Measurements from ENCODE around the gene WHRN. TPM values are rescaled to one million over a fixed set of nuclear protein-coding genes. Genes with fewer than 3 reads are reported as not detected.
A peak's percentile ranks its signal among the peaks of the same experiment; 100 is the strongest.

WHRN gene
- total and polyA plus RNA-seq, 2 experiments from 2014 or later = 8.3 to 8.9 TPM

- TF ChIP-seq CREB1 (CRISPR knock-in tag; IDR thresholded peaks at IDR 0.05; ENCODE audit: low read depth) (no peak), EZH2phosphoT487 (IDR thresholded peaks at IDR 0.05; ENCODE audit: unreplicated experiment) (no peak), NANOG (IDR thresholded peaks at IDR 0.05; ENCODE audit: borderline replicate concordance) (no peak)
- H3K27me3 ChIP-seq (ENCODE audit: insufficient read depth) = no peaks in the 10 kb centered on the region
- no peak overlapping the region for H3K4me2 ChIP-seq
- H3K9me3 Mint-ChIP-seq = no peaks in the 10 kb centered on the region
- H3K9me2 ChIP-seq (ENCODE audit: insufficient read depth) = no peaks in the 10 kb centered on the region
- H3K4me3 ChIP-seq = no peak overlapping the region
- H3K4me3 Mint-ChIP-seq = no peak overlapping the region
- no peak overlapping the region for H3K27ac ChIP-seq (ENCODE audit: low read depth)
- no peak overlapping the region for H3K27ac Mint-ChIP-seq
- H3K36me3 Mint-ChIP-seq (ENCODE audit: low read depth) = no peaks in the 10 kb centered on the region; the same call in 2 of the 3 replicates
- H3K27me3 Mint-ChIP-seq (ENCODE audit: insufficient read depth, low read depth, poor library complexity) = peaks cover 4% of the 10 kb centered on the region
- no peaks in the 10 kb centered on the region for H3K79me2 ChIP-seq (replicated peaks; ENCODE audit: insufficient read depth)
- no peak overlapping the region for H2AFZ ChIP-seq
- H3K4me1 Mint-ChIP-seq = peaks cover 14% of the 10 kb centered on the region
- no peaks in the 10 kb centered on the region for H3F3A ChIP-seq (replicated peaks; ENCODE audit: low read depth)
- peak; percentile 59 for ATAC-seq
- H3K4me1 ChIP-seq (ENCODE audit: insufficient read depth) = no peaks in the 10 kb centered on the region
- no peaks in the 10 kb centered on the region for H4K20me1 ChIP-seq (replicated peaks; ENCODE audit: insufficient read depth)
- no peaks in the 10 kb centered on the region for H3K36me3 ChIP-seq (ENCODE audit: insufficient read depth)
- DNase-seq (ENCODE audit: low spot score) = no peak
These were observed 80.1 kb downstream of the WHRN start for GRCh38 chr9:114425126-114425525.

- Histone ChIP-seq H3F3A (replicated peaks; ENCODE audit: low read depth) (no peaks in the 10 kb centered on the region), H3K4me3 (no peak overlapping the region), H3K79me2 (replicated peaks; ENCODE audit: insufficient read depth) (no peaks in the 10 kb centered on the region), H3K27me3 (ENCODE audit: insufficient read depth) (no peaks in the 10 kb centered on the region), H3K4me2 (no peak overlapping the region), H2AFZ (no peak overlapping the region), H3K4me1 (ENCODE audit: insufficient read depth) (no peaks in the 10 kb centered on the region), H4K20me1 (replicated peaks; ENCODE audit: insufficient read depth) (no peaks in the 10 kb centered on the region), H3K36me3 (ENCODE audit: insufficient read depth) (no peaks in the 10 kb centered on the region), H3K27ac (ENCODE audit: low read depth) (no peak overlapping the region), H3K9me2 (ENCODE audit: insufficient read depth) (no peaks in the 10 kb centered on the region)
- Mint-ChIP-seq H3K36me3 (ENCODE audit: low read depth) (no peaks in the 10 kb centered on the region; the same call in 2 of the 3 replicates), H3K9me3 (no peaks in the 10 kb centered on the region), H3K27ac (no peak overlapping the region; the same call in 1 of the 2 replicates), H3K4me1 (peaks cover 14% of the 10 kb centered on the region), H3K4me3 (no peak overlapping the region), H3K27me3 (ENCODE audit: insufficient read depth, low read depth, poor library complexity) (peaks cover 4% of the 10 kb centered on the region)
- DNase-seq (ENCODE audit: low spot score) (no peak), ATAC-seq (no peak; the same call in 2 of the 3 replicates)
- no peak for TF ChIP-seq ETS1 (IDR thresholded peaks at IDR 0.05)
- no peak for TF ChIP-seq REST (IDR thresholded peaks at IDR 0.05; ENCODE audit: unreplicated experiment)
- no peak for TF ChIP-seq EZH2 (IDR thresholded peaks at IDR 0.05; ENCODE audit: low read depth, unreplicated experiment)
- TF ChIP-seq CTCF (conservative IDR thresholded peaks at IDR 0.05; ENCODE audit: low read depth in 2 of 2) = no peak
- TF ChIP-seq NANOG (IDR thresholded peaks at IDR 0.05; ENCODE audit: borderline replicate concordance) = no peak
- TF ChIP-seq ZNF114 (CRISPR knock-in tag; IDR thresholded peaks at IDR 0.05) = no peak
- no peak for TF ChIP-seq CREB1 (CRISPR knock-in tag; IDR thresholded peaks at IDR 0.05; ENCODE audit: low read depth)
- TF ChIP-seq JUNB (IDR thresholded peaks at IDR 0.05; ENCODE audit: unreplicated experiment) = no peak
- TF ChIP-seq POLR2AphosphoS5 (IDR thresholded peaks at IDR 0.05; ENCODE audit: low read depth) = no peak
These were observed 81.1 kb downstream of the WHRN start for GRCh38 chr9:114424126-114424525.

All from GM23338 (cell line).